Gastroesophageal sphincter (tissue), 4 donors: ENCODE data around the gene N4BP2L1. TPM values are rescaled to one million over a fixed set of nuclear protein-coding genes. Genes with fewer than 3 reads are reported as not detected.
A peak's percentile ranks its signal among the peaks of the same experiment; 100 is the strongest.

Experiments used
- ATAC-seq: fragments of 150-250 bp; one replicate; pipeline ENCODE4 v1.9.1; 2016; ENCODE audit warnings: mild to moderate bottlenecking, moderate library complexity
- H3K27ac ChIP-seq, 4 donors: fragments of 200-600 bp; sonication (generic) in 3 of 4; 1 replicate in 3 of 4; 2 replicates in 1 of 4; pipeline ENCODE4 v1.5.1; 2016 to 2019
- H3K27me3 ChIP-seq: fragments of 200-600 bp; sonication (generic); one replicate; pipeline ENCODE4 v1.5.1; 2019
- H3K36me3 ChIP-seq, 2 donors: fragments of 200-600 bp; sonication (generic); one replicate each; pipeline ENCODE4 v1.5.1; 2019; ENCODE audit warnings: control low read depth in 1 of 2
- H3K4me1 ChIP-seq, 3 donors: fragments of 200-600 bp; sonication (generic); 1 replicate in 2 of 3; 2 replicates in 1 of 3; pipeline ENCODE4 v1.5.1; 2016 to 2019; ENCODE audit warnings: control low read depth in 2 of 3
- H3K4me3 ChIP-seq, 2 donors: fragments of 200-600 bp; sonication (generic); one replicate each; pipeline ENCODE4 v1.5.1; 2019; ENCODE audit warnings: mild to moderate bottlenecking in 1 of 2, moderate library complexity in 1 of 2
- H3K9me3 ChIP-seq, 3 donors: fragments of 200-600 bp; sonication (generic); one replicate each; pipeline ENCODE4 v1.5.1; 2017 to 2019; ENCODE audit warnings: control low read depth in 2 of 3
- EP300 ChIP-seq: sonication (generic); formaldehyde crosslinking; IDR thresholded peaks from one replicate; pipeline ENCODE4 v1.6.1; 2017; ENCODE audit warnings: antibody characterized with exemption, mild to moderate bottlenecking
- POLR2A ChIP-seq, 2 donors: fragments of 450-650 bp; IDR thresholded peaks; one replicate each; pipeline ENCODE4 v1.6.1; 2017; ENCODE audit warnings: antibody characterized with exemption in 2 of 2, mild to moderate bottlenecking in 2 of 2, moderate library complexity in 1 of 2
- POLR2AphosphoS5 ChIP-seq: sonication (generic); formaldehyde crosslinking; IDR thresholded peaks from one replicate; pipeline ENCODE4 v1.6.1; 2017; ENCODE audit warnings: antibody characterized with exemption
- WGBS, 2 donors: methylation state at CpG; one replicate each; pipeline ENCODE4 v1.1.5; 2018; ENCODE audit warnings: low coverage in 1 of 2; 5-methylcytosine and 5-hydroxymethylcytosine counted together
- total RNA-seq, 4 donors: library from RNA; depleted of rRNA; stranded (reverse); fragments of >200 nt; gene quantifications; one replicate each; pipeline ENCODE4 v1.1.0, GENCODE V29; 2016
- TF ChIP-seq, protein P1 (sequence below), 4 experiments: fragments of 200-600 bp in 2 of 4; fragments of 450-650 bp in 2 of 4; sonication (generic) in 1 of 4; IDR thresholded peaks; one replicate each; pipeline ENCODE4 v1.5.1; 2017 to 2019; ENCODE audit warnings: antibody characterized with exemption in 4 of 4, mild to moderate bottlenecking in 2 of 4, moderate library complexity in 2 of 4

The N4BP2L1 gene
- 10 to 100 TPM in 3 of 4 donors, 1 to 10 TPM in 1; 7.2 to 31.0 (median 22.5) TPM for total RNA-seq

DNA sequence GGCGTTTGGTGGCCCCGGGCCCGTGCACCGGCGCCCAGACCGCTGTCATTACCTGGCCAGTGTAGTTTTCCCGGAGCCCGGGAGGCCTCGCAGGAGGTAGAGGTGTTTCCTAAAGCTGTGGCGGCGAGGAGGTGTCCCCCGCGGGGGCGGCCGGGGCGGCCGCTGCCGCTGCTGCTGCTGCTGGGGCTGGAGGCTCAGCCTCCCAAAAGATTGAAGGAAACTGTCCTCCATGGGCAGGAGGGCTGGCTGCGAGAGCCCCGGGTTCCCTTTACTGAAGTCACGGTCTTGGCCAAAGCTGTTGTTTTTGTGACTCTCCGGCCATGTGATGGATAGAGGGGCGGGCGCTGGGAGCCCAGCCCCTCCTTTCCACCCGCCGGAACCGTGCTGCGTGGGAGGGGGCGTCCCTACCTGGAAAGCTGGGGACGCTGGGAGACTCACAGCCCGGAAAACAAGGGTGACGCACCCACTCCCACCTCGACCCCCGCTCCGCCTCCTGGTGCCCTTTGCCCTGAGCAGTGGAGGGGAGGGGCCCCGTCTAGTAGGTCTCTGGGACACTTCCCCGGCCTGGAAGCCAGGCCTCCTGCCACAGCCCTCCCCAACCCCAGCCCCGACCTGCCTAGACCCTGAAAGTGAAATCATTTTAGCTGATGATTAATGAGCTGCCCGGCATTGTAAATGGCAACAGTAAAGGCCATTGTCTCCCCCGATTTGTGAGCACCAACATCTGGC lies at the start of gene N4BP2L1:
Gene N4BP2L1 (minus strand): TSS at position 279 of the 729 bp plus-strand sequence. CDS start 48 bp downstream, at position 231.
- peak within 1 kb of the TSS; percentile 45 to 89 (median 86) for H3K27ac ChIP-seq
- no peaks in the 10 kb centered on the region for H3K9me3 ChIP-seq
- H3K4me3 ChIP-seq, result peak within 1 kb of the TSS; percentile 74 to 93
- peaks cover 0 to 40% (median 0%) of the 10 kb centered on the region in 3 donors for H3K4me1 ChIP-seq
- TF ChIP-seq POLR2A (IDR thresholded peaks at IDR 0.05) (peak; percentile 80 to 81), EP300 (no peak), POLR2AphosphoS5 (peak; percentile 90)
- ATAC-seq, result peak; percentile 83
- 0% methylated on average over 2 to 4 of the region's 40 CpGs for WGBS, 2 donors
- H3K36me3 ChIP-seq, result peaks cover 0 to 21% of the 10 kb centered on the region in 2 donors
- H3K27me3 ChIP-seq, result no peaks in the 10 kb centered on the region

DNA sequence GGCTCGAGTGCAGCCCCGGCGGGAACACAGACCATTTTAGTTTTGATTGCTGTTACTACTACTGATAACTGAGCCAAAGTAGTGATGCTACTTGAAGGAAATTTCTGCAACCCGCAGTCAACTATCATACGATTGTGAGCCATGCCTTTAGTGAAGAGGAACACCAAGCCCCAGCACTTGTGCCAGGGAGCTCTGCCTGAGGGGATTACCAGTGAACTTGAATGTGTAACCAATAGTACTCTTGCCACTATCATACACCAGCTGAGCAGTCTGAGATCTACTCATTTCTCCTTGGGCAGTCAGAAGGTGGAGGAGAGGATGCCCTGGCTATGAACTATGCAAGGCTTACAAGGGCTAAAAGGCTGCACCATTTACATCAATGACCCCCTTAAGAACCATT lies 49.0 kb upstream of the N4BP2L1 start:
- no peaks in the 10 kb centered on the region for H3K9me3 ChIP-seq
- no peak overlapping the region for H3K27ac ChIP-seq
- TF ChIP-seq POLR2A (IDR thresholded peaks at IDR 0.05), result no peak
- TF ChIP-seq, protein P1, sequence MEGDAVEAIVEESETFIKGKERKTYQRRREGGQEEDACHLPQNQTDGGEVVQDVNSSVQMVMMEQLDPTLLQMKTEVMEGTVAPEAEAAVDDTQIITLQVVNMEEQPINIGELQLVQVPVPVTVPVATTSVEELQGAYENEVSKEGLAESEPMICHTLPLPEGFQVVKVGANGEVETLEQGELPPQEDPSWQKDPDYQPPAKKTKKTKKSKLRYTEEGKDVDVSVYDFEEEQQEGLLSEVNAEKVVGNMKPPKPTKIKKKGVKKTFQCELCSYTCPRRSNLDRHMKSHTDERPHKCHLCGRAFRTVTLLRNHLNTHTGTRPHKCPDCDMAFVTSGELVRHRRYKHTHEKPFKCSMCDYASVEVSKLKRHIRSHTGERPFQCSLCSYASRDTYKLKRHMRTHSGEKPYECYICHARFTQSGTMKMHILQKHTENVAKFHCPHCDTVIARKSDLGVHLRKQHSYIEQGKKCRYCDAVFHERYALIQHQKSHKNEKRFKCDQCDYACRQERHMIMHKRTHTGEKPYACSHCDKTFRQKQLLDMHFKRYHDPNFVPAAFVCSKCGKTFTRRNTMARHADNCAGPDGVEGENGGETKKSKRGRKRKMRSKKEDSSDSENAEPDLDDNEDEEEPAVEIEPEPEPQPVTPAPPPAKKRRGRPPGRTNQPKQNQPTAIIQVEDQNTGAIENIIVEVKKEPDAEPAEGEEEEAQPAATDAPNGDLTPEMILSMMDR (IDR thresholded peaks at IDR 0.05), result no peak
- no peak for TF ChIP-seq POLR2AphosphoS5
- TF ChIP-seq EP300, result no peak
- 86 to 92% methylated on average over 3 to 5 of the region's 5 CpGs for WGBS, 2 donors
- peaks cover 0 to 7% (median 0%) of the 10 kb centered on the region in 3 donors for H3K4me1 ChIP-seq
- no peaks in the 10 kb centered on the region for H3K27me3 ChIP-seq
- peaks cover 0 to 22% of the 10 kb centered on the region in 2 donors for H3K36me3 ChIP-seq
- H3K4me3 ChIP-seq, result no peak overlapping the region
- no peak for ATAC-seq

DNA sequence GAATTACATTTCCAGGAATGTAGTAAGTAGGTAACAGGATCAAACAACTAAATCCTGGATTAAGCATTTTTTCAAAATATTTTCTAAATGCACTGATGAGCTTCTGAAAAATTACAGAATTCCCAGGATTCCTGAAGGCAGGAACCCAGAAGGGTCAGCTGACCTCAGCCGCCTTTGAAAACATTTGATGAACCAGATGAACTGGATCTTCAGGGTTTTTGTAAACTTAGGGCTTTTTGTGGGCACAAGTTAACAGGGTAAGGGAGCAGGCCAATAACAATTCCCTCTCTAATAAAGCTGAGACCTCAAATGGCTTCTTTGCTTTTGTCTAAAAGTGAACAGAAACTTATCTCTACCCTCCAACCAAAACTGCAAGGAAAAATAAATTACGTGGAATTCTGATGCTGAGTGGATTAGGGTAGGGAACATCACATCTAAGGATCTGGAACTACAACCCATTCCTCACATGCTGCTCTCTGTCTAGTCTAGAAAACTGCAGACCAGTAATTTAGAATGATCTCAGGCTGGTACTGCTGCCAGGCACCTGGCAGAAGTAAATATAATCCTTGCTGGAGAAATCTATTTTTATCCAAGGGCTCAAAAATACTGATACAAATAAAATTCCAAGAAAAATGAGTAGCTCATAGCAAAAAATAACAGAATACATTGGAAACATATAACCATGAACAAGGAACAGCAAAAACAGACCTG lies 48.2 kb upstream of the N4BP2L1 start:
- WGBS, 2 donors, result 84 to 85% methylated on average over 2 of the region's 2 CpGs
- Histone ChIP-seq H3K4me1 (peaks cover 0 to 11% (median 0%) of the 10 kb centered on the region in 3 donors), H3K4me3 (no peak overlapping the region), H3K9me3 (no peaks in the 10 kb centered on the region), H3K27ac (no peak overlapping the region), H3K36me3 (peaks cover 0 to 22% of the 10 kb centered on the region in 2 donors), H3K27me3 (no peaks in the 10 kb centered on the region)
- ATAC-seq, result no peak
- TF ChIP-seq, protein P1 (IDR thresholded peaks at IDR 0.05), result no peak

DNA sequence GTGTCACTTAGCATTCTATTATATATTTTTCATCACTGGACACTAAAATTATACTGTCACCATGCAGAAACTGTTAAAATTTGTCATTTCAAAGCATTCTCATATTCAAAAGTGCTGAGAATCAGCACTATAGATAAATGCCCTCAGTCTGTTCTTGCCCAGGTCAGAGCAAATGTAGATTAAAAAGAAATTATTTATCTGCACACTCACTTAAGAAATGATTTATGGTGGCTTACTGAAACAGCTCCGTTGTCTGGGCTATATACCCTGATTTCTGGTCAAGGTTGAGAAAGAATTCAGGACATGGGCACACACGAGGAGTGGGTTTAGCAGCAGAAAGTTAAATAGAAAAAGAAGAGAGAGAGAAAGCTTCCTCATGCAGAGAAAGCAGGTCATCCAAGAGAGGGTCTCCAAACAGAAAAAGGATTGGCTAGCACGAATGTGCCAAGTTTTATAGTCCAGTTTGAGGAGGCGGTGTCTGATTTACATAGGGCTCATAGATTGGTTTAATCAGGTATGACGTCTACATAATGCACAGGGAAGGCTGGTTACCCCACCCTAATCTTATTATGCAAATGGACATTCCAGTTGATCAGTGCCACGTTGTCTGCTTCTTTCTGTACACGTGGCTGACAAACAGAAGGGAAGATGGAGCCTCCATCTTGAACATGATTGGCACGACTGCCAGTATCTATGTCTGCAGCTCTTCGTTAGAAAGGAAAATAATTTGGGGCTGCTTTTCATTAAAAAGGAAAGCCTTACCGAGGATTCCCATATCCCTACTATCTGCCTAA lies 47.3 kb upstream of the N4BP2L1 start:
- Histone ChIP-seq H3K9me3 (no peaks in the 10 kb centered on the region), H3K27me3 (no peaks in the 10 kb centered on the region), H3K4me1 (peaks cover 0 to 11% (median 0%) of the 10 kb centered on the region in 3 donors), H3K4me3 (no peak overlapping the region), H3K36me3 (peaks cover 0 to 30% of the 10 kb centered on the region in 2 donors), H3K27ac (no peak overlapping the region)
- WGBS, 2 donors, result 83 to 94% methylated on average over 7 to 10 of the region's 10 CpGs
- no peak for ATAC-seq
- TF ChIP-seq EP300 (no peak), POLR2A (IDR thresholded peaks at IDR 0.05) (no peak), POLR2AphosphoS5 (no peak)
- TF ChIP-seq, protein P1 (IDR thresholded peaks at IDR 0.05), result no peak

DNA sequence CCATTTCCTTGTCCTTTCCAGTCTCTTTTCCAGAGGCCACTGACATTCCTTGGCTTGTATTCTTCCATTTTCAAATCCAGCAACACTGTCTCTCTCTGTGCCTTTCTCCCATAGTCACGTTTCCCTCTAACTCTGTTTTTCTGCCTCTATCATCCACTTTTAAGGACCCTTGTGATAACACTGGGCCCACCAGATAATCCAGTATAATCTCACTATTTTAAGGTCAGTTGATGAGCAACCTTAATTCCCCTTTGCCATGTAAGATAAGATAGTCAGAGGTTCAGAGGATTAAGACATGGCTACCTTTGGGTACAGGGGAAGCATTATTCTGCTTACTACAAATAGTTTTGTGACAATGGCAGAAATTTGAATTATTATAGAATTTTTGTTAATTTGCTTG lies 45.7 kb upstream of the N4BP2L1 start:
- Histone ChIP-seq H3K4me1 (peaks cover 0 to 11% (median 0%) of the 10 kb centered on the region in 3 donors), H3K4me3 (no peak overlapping the region), H3K27me3 (no peaks in the 10 kb centered on the region), H3K36me3 (peaks cover 0 to 45% of the 10 kb centered on the region in 2 donors), H3K9me3 (no peaks in the 10 kb centered on the region), H3K27ac (no peak overlapping the region)
- ATAC-seq, result no peak
- TF ChIP-seq POLR2A (IDR thresholded peaks at IDR 0.05) (no peak), POLR2AphosphoS5 (no peak), EP300 (no peak)
- TF ChIP-seq, protein P1 (IDR thresholded peaks at IDR 0.05), result no peak
- 50 to 100% methylated on average over 1 of the region's 1 CpG for WGBS, 2 donors
